Naive thymus-derived CD8-positive, alpha-beta T cell (primary cell): ENCODE data around the gene CAMKMT. TPM values are rescaled to one million over a fixed set of nuclear protein-coding genes. Genes with fewer than 3 reads are reported as not detected.

Experiments used
- ATAC-seq, 2 donors: fragments of 150-1000 bp; cut with Tn5 transposase in 1 of 2; sonication (Bioruptor Pico), chemical (Tn5 transposase) in 1 of 2; 1 replicate in 1 of 2; 2 replicates in 1 of 2; pipeline ENCODE4 v1.10.0; 2021; ENCODE audit warnings: mild to moderate bottlenecking in 2 of 2, moderate library complexity in 2 of 2
- POLR2A ChIA-PET: fragments of 350-600 bp; sonication (Branson Sonifier 250); formaldehyde crosslinking; loops from one replicate; lab custom pipeline; 2021; ENCODE audit warnings: antibody characterized with exemption; lab: Charles Lee
- DNase-seq, 10 donors: peaks; one replicate each; pipeline versions ENCODE4 v3.0.0 to v3.0.0-alpha.2; 2020 to 2022
- H3K27ac Mint-ChIP-seq, 10 donors: one replicate each; pipeline ENCODE4 v1.8.0; 2020 to 2022; ENCODE audit warnings: mild to moderate bottlenecking in 10 of 10, mixed read lengths in 10 of 10, moderate library complexity in 4 of 10, inconsistent platforms in 1 of 10
- H3K27me3 Mint-ChIP-seq, 5 donors: one replicate each; pipeline ENCODE4 v1.8.0; 2021 to 2022; ENCODE audit warnings: mixed read lengths in 5 of 5
- H3K36me3 Mint-ChIP-seq, 3 donors: one replicate each; pipeline ENCODE4 v1.8.0; 2020 to 2022; ENCODE audit warnings: mixed read lengths in 3 of 3, mild to moderate bottlenecking in 2 of 3, inconsistent platforms in 1 of 3
- H3K4me1 Mint-ChIP-seq, 4 donors: one replicate each; pipeline ENCODE4 v1.8.0; 2021 to 2022; ENCODE audit warnings: mixed read lengths in 4 of 4
- H3K4me3 Mint-ChIP-seq, 10 donors: one replicate each; pipeline ENCODE4 v1.8.0; 2020 to 2022; ENCODE audit warnings: mild to moderate bottlenecking in 10 of 10, mixed read lengths in 10 of 10, moderate library complexity in 6 of 10, inconsistent platforms in 1 of 10
- H3K9me3 Mint-ChIP-seq, 9 donors: one replicate each; pipeline ENCODE4 v1.8.0; 2020 to 2022; ENCODE audit warnings: mixed read lengths in 9 of 9, mild to moderate bottlenecking in 3 of 9, inconsistent platforms in 1 of 9, moderate library complexity in 1 of 9
- polyA plus RNA-seq, 3 donors: library from polyadenylated mRNA; unstranded; fragments of 300-500 nt; fragmentation: Illumina TruSeq; gene quantifications; one replicate each; pipeline ENCODE4 v1.2.3, GENCODE V29; 2021
- total RNA-seq, 8 experiments: library from RNA in 2 of 8; stranded (reverse) in 2 of 8; gene quantifications; one replicate each; pipeline ENCODE4 v1.2.3 and lab custom pipeline; 2021 to 2026

Gene CAMKMT
- total and polyA plus RNA-seq, 5 experiments from 2014 or later, result 17.1 to 22.9 (median 20.5) TPM

DNA sequence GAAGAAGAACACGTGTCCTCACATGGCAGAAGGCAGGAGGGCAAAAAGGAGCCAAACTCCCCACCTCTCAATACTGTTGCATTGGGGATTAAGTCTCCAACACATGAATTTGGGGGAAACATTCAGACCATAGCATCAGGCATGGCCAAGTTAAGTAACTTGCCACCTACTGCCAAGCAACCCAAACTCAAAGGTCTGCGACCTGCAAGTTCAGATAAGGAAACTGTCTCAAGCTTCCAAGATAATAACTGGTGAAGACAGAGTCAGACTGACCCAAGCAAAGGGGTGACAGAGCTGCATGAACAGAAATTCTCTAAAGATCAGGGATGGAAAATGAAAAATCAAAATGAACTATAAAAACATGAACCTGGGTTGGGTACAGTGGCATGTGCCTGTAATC is 391.0 kb downstream of the CAMKMT start:
- Mint-ChIP-seq H3K9me3 (peaks cover 0 to 2% (median 0%) of the 10 kb centered on the region in 9 donors), H3K4me3 (no peak overlapping the region), H3K36me3 (peaks cover 10 to 49% (median 37%) of the 10 kb centered on the region in 3 donors), H3K27me3 (peaks cover 0 to 2% (median 0%) of the 10 kb centered on the region in 5 donors), H3K27ac (peak overlapping the region in 1 of 10 donors; percentile 75), H3K4me1 (peaks cover 6 to 15% (median 9%) of the 10 kb centered on the region in 4 donors)
- ATAC-seq, result no peak
- POLR2A ChIA-PET, result no interaction called here
- no peak for DNase-seq

DNA sequence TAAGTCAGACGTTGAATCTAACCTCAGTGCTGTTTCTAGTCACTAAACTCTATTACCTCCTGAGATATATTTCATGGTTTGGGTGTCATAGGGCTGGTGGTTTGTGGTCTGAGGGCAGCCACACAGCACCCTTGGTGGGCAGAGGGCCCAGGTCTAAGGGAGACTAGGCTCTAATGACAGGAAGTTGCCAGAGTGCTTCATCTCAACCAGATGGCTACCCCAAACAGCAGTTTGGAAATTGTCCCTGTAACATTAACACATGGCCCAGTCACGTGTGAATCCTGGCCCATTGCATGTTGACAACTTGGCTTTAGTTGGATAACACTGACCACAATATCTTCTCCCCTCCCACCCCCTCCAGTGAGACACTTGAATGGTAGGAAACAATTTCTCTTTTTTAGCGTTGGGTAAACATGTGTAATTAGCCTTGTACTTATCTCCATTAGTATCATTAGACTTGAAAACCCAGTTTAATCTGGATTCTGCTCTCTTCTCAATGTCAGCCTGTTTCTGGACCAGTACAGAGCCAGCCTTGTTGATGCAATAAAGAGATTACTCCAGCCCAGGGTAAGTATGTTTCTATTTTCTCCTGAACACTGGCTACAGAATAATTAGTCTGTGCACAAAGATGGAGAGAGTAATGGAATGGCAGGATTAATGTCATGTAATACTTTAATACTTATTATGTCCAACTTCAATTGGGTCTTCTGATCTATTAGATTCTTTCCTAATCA is 392.0 kb downstream of the CAMKMT start:
- peaks cover 4 to 50% (median 34%) of the 10 kb centered on the region in 3 donors for H3K36me3 Mint-ChIP-seq
- H3K4me3 Mint-ChIP-seq, result peak overlapping the region in 1 of 10 donors; percentile 15
- H3K27me3 Mint-ChIP-seq, result peaks cover 0 to 2% (median 0%) of the 10 kb centered on the region in 5 donors
- H3K27ac Mint-ChIP-seq, result peak overlapping the region in 1 of 10 donors; percentile 59
- DNase-seq (no peak), ATAC-seq (no peak)
- H3K4me1 Mint-ChIP-seq, result peaks cover 6 to 15% (median 9%) of the 10 kb centered on the region in 4 donors
- H3K9me3 Mint-ChIP-seq, result peaks cover 0 to 2% (median 0%) of the 10 kb centered on the region in 9 donors
- POLR2A ChIA-PET, result no interaction called here

DNA sequence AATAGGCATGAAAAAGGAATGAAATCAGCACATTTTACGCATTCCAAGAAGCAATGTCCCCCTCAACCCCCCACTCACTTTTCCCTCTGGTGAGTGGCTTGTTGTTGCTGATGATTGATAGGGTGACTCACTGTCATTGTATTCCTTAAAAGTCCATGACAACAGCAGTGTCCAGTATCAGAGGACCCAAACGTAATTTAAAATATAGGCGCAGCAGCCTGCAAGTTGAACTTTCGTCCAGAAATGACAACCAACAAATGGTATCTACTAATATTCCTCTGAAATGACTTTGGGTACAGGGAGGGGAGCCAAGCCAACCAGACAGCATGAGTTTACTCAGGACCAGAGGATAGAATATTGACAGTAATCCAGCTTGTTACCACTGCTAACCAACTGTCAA is 396.8 kb downstream of the CAMKMT start:
- Mint-ChIP-seq H3K27ac (no peak overlapping the region), H3K27me3 (peaks cover 0 to 4% (median 0%) of the 10 kb centered on the region in 5 donors), H3K36me3 (peaks cover 6 to 26% (median 17%) of the 10 kb centered on the region in 3 donors), H3K4me3 (no peak overlapping the region), H3K4me1 (peaks cover 0 to 6% (median 3%) of the 10 kb centered on the region in 4 donors), H3K9me3 (peaks cover 0 to 2% (median 0%) of the 10 kb centered on the region in 9 donors)
- POLR2A ChIA-PET, result no interaction called here
- no peak for ATAC-seq
- DNase-seq, result no peak

DNA sequence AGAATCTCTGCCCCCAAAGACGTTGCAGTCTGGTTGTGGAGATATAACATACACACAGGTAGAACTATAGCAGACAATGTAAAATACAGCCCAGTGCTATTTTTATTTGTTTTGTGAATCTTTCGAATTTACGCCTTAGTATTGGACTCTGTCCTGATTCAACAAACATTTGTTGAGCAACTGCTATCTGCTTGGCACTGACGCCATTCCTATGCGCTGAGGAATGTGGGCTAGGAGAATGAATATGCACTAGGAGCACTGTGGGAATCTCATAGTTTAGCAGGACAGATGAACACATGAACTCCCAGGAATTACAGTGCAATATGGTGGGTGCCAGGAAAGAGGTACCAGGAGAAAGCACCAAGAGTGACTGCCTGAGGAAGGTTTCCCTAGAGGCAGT is 398.1 kb downstream of the CAMKMT start:
- Mint-ChIP-seq H3K4me3 (no peak overlapping the region), H3K36me3 (peaks cover 6 to 25% (median 20%) of the 10 kb centered on the region in 3 donors), H3K9me3 (peaks cover 0 to 2% (median 0%) of the 10 kb centered on the region in 9 donors), H3K27me3 (peaks cover 0 to 4% (median 0%) of the 10 kb centered on the region in 5 donors), H3K4me1 (peaks cover 0 to 6% (median under 1%) of the 10 kb centered on the region in 4 donors), H3K27ac (peak overlapping the region in 1 of 10 donors; percentile 3)
- ATAC-seq (no peak), DNase-seq (no peak)
- POLR2A ChIA-PET, result no interaction called here

DNA sequence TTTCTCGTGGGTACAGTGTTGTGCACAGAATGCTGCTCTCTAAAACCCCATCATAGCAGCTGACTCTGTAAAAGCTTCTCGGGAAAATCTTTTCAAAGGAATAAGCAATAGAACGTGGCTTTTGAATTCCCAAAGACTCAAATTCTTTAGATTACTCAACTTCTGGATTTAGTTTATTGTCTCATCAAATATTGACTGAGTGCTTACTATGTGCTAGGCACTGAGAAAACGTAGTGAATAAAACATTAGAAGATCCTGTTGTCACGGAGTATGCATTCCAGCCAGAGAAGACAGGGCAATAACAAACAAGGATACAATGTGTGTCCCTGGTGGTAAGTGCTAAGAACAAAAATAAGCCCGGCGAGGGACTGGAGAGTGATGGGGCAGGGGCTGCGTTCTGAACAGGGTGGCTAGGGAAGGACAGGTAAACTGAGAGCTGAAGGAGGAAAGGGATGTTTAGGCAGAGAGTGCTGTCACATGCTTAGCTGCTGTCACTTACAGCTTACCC is 401.6 kb downstream of the CAMKMT start:
- DNase-seq (no peak), ATAC-seq (no peak)
- no peak overlapping the region for H3K27ac Mint-ChIP-seq
- peaks cover 0 to 6% (median 0%) of the 10 kb centered on the region in 5 donors for H3K27me3 Mint-ChIP-seq
- peaks cover 0 to 6% (median under 1%) of the 10 kb centered on the region in 4 donors for H3K4me1 Mint-ChIP-seq
- peaks cover 10 to 30% (median 30%) of the 10 kb centered on the region in 3 donors for H3K36me3 Mint-ChIP-seq
- POLR2A ChIA-PET, result no interaction called here
- H3K9me3 Mint-ChIP-seq, result no peaks in the 10 kb centered on the region
- H3K4me3 Mint-ChIP-seq, result no peak overlapping the region

DNA sequence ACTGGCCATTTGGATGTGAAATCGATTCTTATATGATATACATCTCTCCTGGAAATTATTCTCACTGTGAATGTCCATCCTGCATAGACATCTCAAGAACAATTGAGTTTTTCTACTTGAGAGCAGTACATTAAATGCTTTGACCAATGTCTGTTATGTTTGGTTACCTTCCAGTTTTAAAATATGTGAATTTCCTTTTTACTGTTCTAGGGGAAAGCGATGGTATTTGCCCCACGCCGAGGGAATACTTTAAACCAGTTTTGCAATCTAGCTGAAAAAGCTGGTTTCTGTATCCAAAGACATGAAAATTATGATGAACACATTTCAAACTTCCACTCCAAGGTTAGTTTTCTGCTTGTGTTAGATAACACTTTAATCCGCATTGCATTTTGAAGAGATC is 404.5 kb downstream of the CAMKMT start:
- DNase-seq (no peak), ATAC-seq (no peak)
- Mint-ChIP-seq H3K4me3 (no peak overlapping the region), H3K27me3 (peaks cover 0 to 10% (median 0%) of the 10 kb centered on the region in 5 donors), H3K9me3 (no peaks in the 10 kb centered on the region), H3K36me3 (peaks cover 4 to 29% (median 26%) of the 10 kb centered on the region in 3 donors), H3K4me1 (peaks cover 0 to 3% (median under 1%) of the 10 kb centered on the region in 4 donors), H3K27ac (no peak overlapping the region)
- POLR2A ChIA-PET, result no interaction called here

DNA sequence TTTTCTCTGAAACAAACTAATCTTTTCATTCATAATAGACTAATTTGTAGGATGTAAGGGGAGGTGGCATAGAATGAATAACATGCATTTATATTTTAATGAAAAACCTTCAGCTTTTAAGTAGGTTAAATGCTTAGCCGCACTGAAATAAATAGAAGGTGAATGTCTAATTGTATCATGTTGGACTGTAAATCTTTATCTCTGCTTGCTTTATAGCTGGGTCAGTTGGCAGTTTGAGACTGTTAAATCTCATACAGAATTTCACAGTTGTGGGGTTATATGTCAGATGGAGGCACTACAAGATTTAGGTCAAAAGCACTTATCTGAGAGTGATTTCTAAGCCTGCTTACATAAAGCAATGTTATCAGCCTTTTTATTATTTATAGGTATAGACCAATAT is 405.0 kb downstream of the CAMKMT start:
- H3K27me3 Mint-ChIP-seq, result peaks cover 0 to 10% (median 0%) of the 10 kb centered on the region in 5 donors
- POLR2A ChIA-PET, result no interaction called here
- ATAC-seq, result no peak

DNA sequence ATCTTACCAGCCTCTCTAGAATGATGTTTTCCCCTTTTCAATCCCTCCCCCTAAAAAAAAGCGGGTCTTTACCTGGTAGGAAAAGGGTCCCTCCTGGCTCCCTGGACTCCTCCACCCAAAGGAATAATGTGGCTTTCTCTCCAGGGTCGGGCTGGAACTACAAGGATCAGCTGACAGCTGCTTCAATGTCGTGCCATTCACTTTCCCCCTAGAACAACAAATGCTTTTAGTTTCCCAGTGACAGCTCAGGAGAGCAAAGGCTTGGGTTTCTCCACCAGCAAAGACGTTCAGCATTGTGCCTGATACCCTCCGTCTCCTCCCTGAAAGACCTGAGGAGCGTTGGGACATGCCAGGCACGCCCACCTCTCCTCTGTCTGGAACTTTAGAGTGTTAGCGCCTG is 405.9 kb downstream of the CAMKMT start:
- DNase-seq (no peak), ATAC-seq (no peak)
- Mint-ChIP-seq H3K36me3 (peaks cover 4 to 40% (median 37%) of the 10 kb centered on the region in 3 donors), H3K4me1 (peaks cover 0 to 3% (median 0%) of the 10 kb centered on the region in 4 donors), H3K27ac (peak overlapping the region in 1 of 10 donors; percentile 31), H3K4me3 (no peak overlapping the region), H3K9me3 (no peaks in the 10 kb centered on the region), H3K27me3 (peaks cover 0 to 10% (median 0%) of the 10 kb centered on the region in 5 donors)
- POLR2A ChIA-PET, result no interaction called here

More for the DNA sequence above, 405.0 kb downstream of the CAMKMT start:
- no peak overlapping the region for H3K4me3 Mint-ChIP-seq
- H3K4me1 Mint-ChIP-seq, result peaks cover 0 to 3% (median under 1%) of the 10 kb centered on the region in 4 donors
- DNase-seq, result no peak
- peaks cover 4 to 31% (median 28%) of the 10 kb centered on the region in 3 donors for H3K36me3 Mint-ChIP-seq
- H3K9me3 Mint-ChIP-seq, result no peaks in the 10 kb centered on the region
- H3K27ac Mint-ChIP-seq, result no peak overlapping the region

DNA sequence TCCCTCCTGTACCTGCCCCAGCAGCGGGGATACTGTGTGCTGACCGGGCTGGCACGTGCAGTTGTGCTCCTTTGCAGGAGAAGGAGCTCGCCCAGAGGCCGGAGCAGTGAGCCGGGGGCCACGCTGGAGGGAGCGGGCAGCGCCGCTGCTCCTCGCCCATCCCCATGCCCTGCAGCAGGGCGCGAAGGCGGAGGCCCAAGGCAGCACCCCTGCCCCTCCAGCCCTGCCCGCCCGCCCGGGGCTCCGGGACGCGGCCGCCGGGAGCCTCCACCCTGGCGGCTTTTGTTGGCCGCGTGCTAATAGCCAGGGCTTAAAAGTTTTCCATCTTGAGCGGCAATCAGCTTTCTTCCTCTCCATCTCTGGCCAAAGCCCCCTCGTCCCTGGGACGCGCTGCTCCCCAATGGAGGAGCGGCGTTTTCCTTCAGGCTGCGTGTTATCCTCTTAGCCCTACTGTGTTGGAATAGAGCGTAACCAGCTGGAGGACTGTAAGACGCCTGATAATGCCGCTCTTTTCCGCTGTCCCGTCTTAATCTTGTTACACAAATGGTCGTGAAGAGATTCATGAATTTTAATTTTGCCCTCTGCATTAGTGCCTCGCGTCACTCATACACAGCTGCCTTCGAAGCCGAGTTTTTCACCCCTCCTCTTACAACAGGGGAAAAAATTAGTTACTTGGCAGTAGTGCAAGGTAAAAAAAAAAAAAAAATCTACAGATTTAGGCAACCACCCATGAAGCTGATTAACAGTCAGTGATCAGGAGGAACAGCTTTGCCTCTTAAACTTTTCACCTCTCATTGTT is 406.9 kb downstream of the CAMKMT start:
- DNase-seq (peak in 1 of 10 donors; percentile 8), ATAC-seq (no peak)
- no peak overlapping the region for H3K4me3 Mint-ChIP-seq
- H3K27me3 Mint-ChIP-seq, result peaks cover 0 to 10% (median 0%) of the 10 kb centered on the region in 5 donors
- peaks cover 4 to 45% (median 45%) of the 10 kb centered on the region in 3 donors for H3K36me3 Mint-ChIP-seq
- H3K27ac Mint-ChIP-seq, result no peak overlapping the region
- no peaks in the 10 kb centered on the region for H3K9me3 Mint-ChIP-seq
- H3K4me1 Mint-ChIP-seq, result peaks cover 0 to 3% (median 0%) of the 10 kb centered on the region in 4 donors
- POLR2A ChIA-PET, result no interaction called here

DNA sequence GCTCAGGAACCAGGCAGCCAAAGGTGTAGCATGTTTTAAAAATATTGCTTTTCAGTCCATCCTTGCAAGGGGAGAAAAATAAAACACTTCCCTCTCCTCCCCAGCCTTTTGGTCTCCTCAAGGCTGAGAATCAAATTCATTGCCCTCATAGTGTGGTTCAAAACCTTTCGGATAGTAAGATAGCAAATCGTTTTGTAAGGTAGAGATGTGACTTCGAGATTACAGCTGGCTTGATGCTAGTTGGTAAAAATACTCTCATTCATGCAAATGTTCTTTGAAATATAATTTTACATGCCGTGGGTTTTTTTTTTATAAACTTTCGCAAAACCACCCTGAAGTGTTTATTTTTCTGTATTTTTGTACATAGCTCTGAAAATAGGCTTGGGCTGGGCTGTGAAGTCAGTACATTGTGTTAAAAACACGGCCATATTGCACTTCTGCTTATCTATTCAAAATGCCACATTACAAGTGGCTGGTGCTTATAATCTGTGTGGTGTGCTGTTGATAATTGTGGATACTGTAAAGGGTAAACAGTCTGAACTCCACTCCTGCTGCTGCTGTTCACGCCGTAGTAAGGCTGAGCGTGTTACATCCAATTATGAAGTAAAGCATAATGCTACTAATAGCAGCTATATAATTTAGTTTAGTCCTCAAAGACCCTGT is 407.7 kb downstream of the CAMKMT start:
- Mint-ChIP-seq H3K9me3 (no peaks in the 10 kb centered on the region), H3K4me1 (peaks cover 0 to 3% (median 0%) of the 10 kb centered on the region in 4 donors), H3K36me3 (peaks cover 4 to 44% (median 43%) of the 10 kb centered on the region in 3 donors), H3K4me3 (no peak overlapping the region), H3K27me3 (peaks cover 0 to 10% (median 0%) of the 10 kb centered on the region in 5 donors), H3K27ac (no peak overlapping the region)
- POLR2A ChIA-PET, result no interaction called here
- no peak for DNase-seq
- no peak for ATAC-seq

DNA sequence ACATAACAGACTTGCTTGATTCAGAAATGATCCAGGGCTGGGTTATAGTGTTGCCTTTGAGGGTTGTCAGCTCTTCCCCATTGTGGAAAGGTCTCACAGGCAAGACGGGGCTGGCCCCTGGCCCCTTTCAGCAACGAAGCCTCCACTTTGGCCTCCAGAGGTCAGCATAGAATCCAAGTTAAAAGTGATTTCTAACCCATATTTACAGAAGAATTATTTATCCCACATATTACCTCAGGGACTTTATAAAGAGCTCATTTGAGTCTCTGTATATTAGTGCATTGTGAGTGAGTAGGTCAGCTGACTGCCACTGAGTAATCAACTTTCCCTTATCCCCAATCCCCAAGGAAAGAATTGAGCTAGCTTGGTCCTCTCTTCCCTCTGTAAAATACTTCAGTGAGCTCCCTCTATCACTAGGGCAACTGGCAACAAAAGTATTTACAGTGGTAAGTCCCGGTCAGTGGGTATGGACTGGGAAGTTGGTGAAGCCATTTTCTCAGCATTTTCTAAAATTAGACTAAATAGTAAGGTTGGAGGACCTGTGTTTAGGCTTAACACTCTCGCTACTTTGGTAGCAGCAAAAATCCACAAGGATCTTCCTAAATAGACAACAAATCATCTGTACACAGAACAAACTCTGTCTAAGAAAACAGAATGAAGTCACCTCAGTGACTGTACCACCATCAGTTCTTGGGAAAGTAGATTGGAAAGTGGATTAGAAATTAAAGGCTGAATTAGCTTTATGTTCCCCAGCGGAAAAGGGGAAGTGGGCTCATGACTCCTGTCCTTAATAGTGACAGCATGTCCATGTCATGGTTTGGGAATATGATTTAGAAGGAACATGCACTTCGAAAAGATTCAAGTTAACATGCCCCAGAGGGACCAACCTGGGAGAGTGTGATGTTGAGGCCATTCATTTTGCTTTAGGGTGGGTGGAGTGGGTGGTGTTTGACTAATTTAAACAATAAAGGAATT is 408.8 kb downstream of the CAMKMT start:
- ATAC-seq, result no peak
- no peak for DNase-seq
- no peak overlapping the region for H3K4me3 Mint-ChIP-seq
- H3K36me3 Mint-ChIP-seq, result peaks cover 4 to 43% (median 41%) of the 10 kb centered on the region in 3 donors
- no peaks in the 10 kb centered on the region for H3K9me3 Mint-ChIP-seq
- H3K27me3 Mint-ChIP-seq, result peaks cover 0 to 8% (median 0%) of the 10 kb centered on the region in 5 donors
- H3K27ac Mint-ChIP-seq, result no peak overlapping the region
- POLR2A ChIA-PET, result no interaction called here
- peaks cover 0 to 3% (median 0%) of the 10 kb centered on the region in 4 donors for H3K4me1 Mint-ChIP-seq
